ENCODE data around the gene SRSF4. TPM values are rescaled to one million over a fixed set of nuclear protein-coding genes. Genes with fewer than 3 reads are reported as not detected.

SRSF4 gene
- total and polyA plus RNA-seq, 7 experiments from 2014 or later = 76.1 to 123 (median 79.9) TPM

DNA sequence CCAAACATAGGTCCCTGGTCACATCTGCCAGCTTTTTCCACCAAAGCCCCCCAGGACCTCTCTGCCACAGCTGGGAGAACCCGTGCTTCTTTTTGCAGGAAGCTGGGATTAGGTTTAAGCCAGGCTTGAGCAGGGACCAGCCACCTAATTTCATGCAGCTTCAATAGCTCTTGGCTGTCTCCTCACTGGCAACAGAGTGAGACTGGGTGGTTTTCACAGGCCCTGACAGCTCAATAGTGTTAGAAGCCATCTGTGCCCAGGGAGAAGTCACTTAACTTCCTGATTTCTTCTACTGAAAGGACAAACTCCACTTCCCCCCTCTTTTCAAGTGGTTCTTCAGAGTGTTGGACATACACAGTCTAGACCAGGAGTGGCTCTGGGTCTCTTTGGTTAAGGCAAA, 20.4 kb upstream of the SRSF4 start:
- ChIA-PET CTCF (interaction anchor here (0.6 to 8.1 kb wide), 13 partner anchors 9 to 418 kb away, joined by 3 to 46 read pairs (median 3); partner anchors contain the start of gene SRSF4), POLR2A (interaction anchor here (1.2 kb wide), 1 partner anchor 20 kb away, joined by 7 read pairs; the partner anchor contains the start of gene SRSF4)
- no peaks in the 10 kb centered on the region for H3K4me1 ChIP-seq (ENCODE audit: control insufficient read depth in 2 of 2, insufficient read depth in 2 of 2, low read length in 2 of 2)
- DNase-seq (no peak), ATAC-seq (peak; percentile 31)
- H3K27ac ChIP-seq (ENCODE audit: low read depth, low read length) = no peak overlapping the region
- no peaks in the 10 kb centered on the region for H3K9me3 ChIP-seq (ENCODE audit: control insufficient read depth in 2 of 3, low read length in 3 of 3)
- Mint-ChIP-seq H3K27ac (no peak overlapping the region), H3K27me3 (no peaks in the 10 kb centered on the region), H3K36me3 (peaks cover 2 to 34% (median 7%) of the 10 kb centered on the region in 5 donors), H3K9me3 (no peaks in the 10 kb centered on the region), H3K4me3 (no peak overlapping the region), H3K4me1 (peaks cover 0 to 13% (median 3%) of the 10 kb centered on the region in 7 donors)
- intact Hi-C loops (cut with micrococcal nuclease) = loop anchor here in 1 of 2 donors (2.0 kb wide), 3 partner anchors 19 to 167 kb away; no protein-coding TSS in a partner anchor
- no peak overlapping the region for H3K4me3 ChIP-seq (ENCODE audit: low read length)
- H3K36me3 ChIP-seq (ENCODE audit: control insufficient read depth in 2 of 3, insufficient read depth in 3 of 3, low read length in 3 of 3) = peaks cover 0 to 56% (median 0%) of the 10 kb centered on the region in 3 experiments
- no peaks in the 10 kb centered on the region for H3K27me3 ChIP-seq (ENCODE audit: control insufficient read depth in 2 of 2, insufficient read depth in 2 of 2, low read length in 2 of 2)

DNA sequence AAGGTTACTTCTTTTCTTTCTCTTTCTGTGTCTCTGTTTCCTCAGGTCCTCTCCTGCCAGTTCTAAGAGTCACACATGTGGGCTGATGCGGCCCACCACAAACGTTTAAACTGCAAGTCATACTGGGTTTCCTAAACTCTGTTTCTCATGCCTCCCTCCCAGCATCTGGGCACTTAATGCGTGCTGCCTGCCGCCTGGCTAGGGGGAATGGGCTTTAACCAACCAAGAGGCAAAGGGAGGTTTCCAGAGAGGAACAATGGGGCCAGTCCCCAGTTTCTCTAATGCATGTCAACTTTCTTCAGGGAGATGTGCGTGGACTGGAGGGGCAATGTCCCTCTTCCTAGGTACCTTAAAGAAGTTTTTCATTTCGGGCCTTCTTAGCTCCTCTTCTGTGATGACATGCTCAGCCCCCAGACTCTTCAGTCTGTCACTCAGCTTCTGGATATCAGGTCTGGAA, 19.9 kb upstream of the SRSF4 start:
- intact Hi-C loops (cut with micrococcal nuclease) = loop anchor here in 1 of 2 donors (2.0 kb wide), 3 partner anchors 19 to 167 kb away; no protein-coding TSS in a partner anchor
- no peaks in the 10 kb centered on the region for H3K27me3 Mint-ChIP-seq
- H3K36me3 Mint-ChIP-seq = peaks cover 2 to 34% (median 7%) of the 10 kb centered on the region in 5 donors

DNA sequence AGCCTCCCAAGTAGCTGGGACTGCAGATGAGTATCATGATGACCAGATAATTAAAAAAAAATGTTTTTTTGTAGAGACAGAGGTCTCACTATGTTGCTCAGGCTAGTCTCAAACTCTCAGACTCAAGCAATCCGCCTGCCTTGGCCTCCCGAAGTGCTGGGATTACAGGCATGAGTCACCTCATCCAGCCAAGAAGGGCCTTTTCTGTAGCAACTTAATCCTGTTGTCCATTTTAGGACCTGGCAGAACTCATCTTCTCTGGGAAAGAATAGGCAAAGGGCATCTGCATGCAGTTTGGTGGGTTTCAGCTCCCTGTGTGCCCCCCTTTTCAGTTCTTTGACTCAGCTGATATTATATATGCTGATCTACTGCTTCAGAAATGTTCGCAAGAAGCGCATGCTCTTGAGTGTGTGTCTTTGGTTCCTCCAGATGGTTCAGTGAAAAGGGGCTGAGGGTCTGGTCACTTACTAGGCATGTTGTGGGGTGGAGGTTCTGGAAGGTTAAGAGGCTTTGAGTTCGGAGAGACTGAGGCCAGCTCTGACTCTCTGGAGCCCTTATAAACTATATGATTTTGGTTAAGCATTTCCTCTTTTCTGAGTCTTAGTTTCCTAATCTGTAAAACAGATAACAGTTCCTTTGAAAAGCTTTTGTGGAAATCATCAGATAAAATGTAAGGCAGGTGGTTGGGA, 19.4 kb upstream of the SRSF4 start:
- intact Hi-C loops (cut with micrococcal nuclease) = no loop called here
- POLR2A ChIA-PET = interaction anchor here (1.1 kb wide), 1 partner anchor 19 kb away, joined by 3 read pairs; the partner anchor contains the start of gene SRSF4
- Mint-ChIP-seq H3K4me3 (no peak overlapping the region), H3K27me3 (no peaks in the 10 kb centered on the region), H3K27ac (no peak overlapping the region), H3K36me3 (peaks cover 2 to 31% (median 7%) of the 10 kb centered on the region in 5 donors), H3K4me1 (peaks cover 0 to 13% (median 3%) of the 10 kb centered on the region in 7 donors), H3K9me3 (no peaks in the 10 kb centered on the region)
- H3K27ac ChIP-seq (ENCODE audit: low read depth, low read length) = no peak overlapping the region
- peaks cover 0 to 47% (median 0%) of the 10 kb centered on the region in 3 experiments for H3K36me3 ChIP-seq (ENCODE audit: control insufficient read depth in 2 of 3, insufficient read depth in 3 of 3, low read length in 3 of 3)
- CTCF ChIA-PET = interaction anchor here (1.1 to 8.1 kb wide), 5 partner anchors 20 to 324 kb away, joined by 3 to 46 read pairs (median 25); partner anchors contain the start of gene SRSF4
- H3K27me3 ChIP-seq (ENCODE audit: control insufficient read depth in 2 of 2, insufficient read depth in 2 of 2, low read length in 2 of 2) = no peaks in the 10 kb centered on the region
- no peak for DNase-seq
- ATAC-seq = no peak
- no peak overlapping the region for H3K4me3 ChIP-seq (ENCODE audit: low read length)
- no peaks in the 10 kb centered on the region for H3K4me1 ChIP-seq (ENCODE audit: control insufficient read depth in 2 of 2, insufficient read depth in 2 of 2, low read length in 2 of 2)
- no peaks in the 10 kb centered on the region for H3K9me3 ChIP-seq (ENCODE audit: control insufficient read depth in 2 of 3, low read length in 3 of 3)

More for the DNA sequence above, 19.9 kb upstream of the SRSF4 start:
- H3K4me3 Mint-ChIP-seq = no peak overlapping the region
- no peaks in the 10 kb centered on the region for H3K4me1 ChIP-seq (ENCODE audit: control insufficient read depth in 2 of 2, insufficient read depth in 2 of 2, low read length in 2 of 2)
- POLR2A ChIA-PET = no interaction called here
- peaks cover 0 to 51% (median 0%) of the 10 kb centered on the region in 3 experiments for H3K36me3 ChIP-seq (ENCODE audit: control insufficient read depth in 2 of 3, insufficient read depth in 3 of 3, low read length in 3 of 3)
- no peak overlapping the region for H3K4me3 ChIP-seq (ENCODE audit: low read length)
- no peak for ATAC-seq
- peaks cover 0 to 13% (median 3%) of the 10 kb centered on the region in 7 donors for H3K4me1 Mint-ChIP-seq
- H3K9me3 ChIP-seq (ENCODE audit: control insufficient read depth in 2 of 3, low read length in 3 of 3) = no peaks in the 10 kb centered on the region
- no peak overlapping the region for H3K27ac ChIP-seq (ENCODE audit: low read depth, low read length)
- H3K9me3 Mint-ChIP-seq = no peaks in the 10 kb centered on the region
- no peak overlapping the region for H3K27ac Mint-ChIP-seq
- no peak for DNase-seq
- no peaks in the 10 kb centered on the region for H3K27me3 ChIP-seq (ENCODE audit: control insufficient read depth in 2 of 2, insufficient read depth in 2 of 2, low read length in 2 of 2)
- CTCF ChIA-PET = interaction anchor here (0.9 to 8.1 kb wide), 8 partner anchors 16 to 418 kb away, joined by 3 to 46 read pairs (median 14); partner anchors contain the start of gene SRSF4

- no peaks in the 10 kb centered on the region for H3K27me3 Mint-ChIP-seq
- Histone ChIP-seq H3K36me3 (ENCODE audit: control insufficient read depth in 2 of 3, insufficient read depth in 3 of 3, low read length in 3 of 3) (peaks cover 0 to 54% (median 3%) of the 10 kb centered on the region in 3 experiments), H3K4me1 (ENCODE audit: control insufficient read depth in 2 of 2, insufficient read depth in 2 of 2, low read length in 2 of 2) (no peaks in the 10 kb centered on the region), H3K27ac (ENCODE audit: low read depth, low read length) (no peak overlapping the region), H3K27me3 (ENCODE audit: control insufficient read depth in 2 of 2, insufficient read depth in 2 of 2, low read length in 2 of 2) (no peaks in the 10 kb centered on the region), H3K4me3 (ENCODE audit: low read length) (no peak overlapping the region), H3K9me3 (ENCODE audit: control insufficient read depth in 2 of 3, low read length in 3 of 3) (no peaks in the 10 kb centered on the region)
- H3K36me3 Mint-ChIP-seq = peaks cover 2 to 33% (median 8%) of the 10 kb centered on the region in 5 donors
- intact Hi-C loops (cut with micrococcal nuclease) = loop anchor here (1.0 kb wide), 3 partner anchors 16 to 413 kb away; no protein-coding TSS in a partner anchor
- no peak overlapping the region for H3K4me3 Mint-ChIP-seq
- ChIA-PET CTCF (interaction anchor here (0.9 to 8.1 kb wide), 7 partner anchors 17 to 423 kb away, joined by 3 to 46 read pairs (median 5); partner anchors contain the start of gene SRSF4), POLR2A (interaction anchor here (2.2 kb wide), 1 partner anchor 16 kb away, joined by 15 read pairs; the partner anchor contains the start of gene SRSF4)
- H3K4me1 Mint-ChIP-seq = peaks cover 0 to 13% (median 1%) of the 10 kb centered on the region in 7 donors
- H3K27ac Mint-ChIP-seq = no peak overlapping the region
- no peak for ATAC-seq
- DNase-seq = no peak
- H3K9me3 Mint-ChIP-seq = no peaks in the 10 kb centered on the region
Observed at GRCh38 chr1:29197993-29198392, 16.3 kb upstream of the SRSF4 start.

DNA sequence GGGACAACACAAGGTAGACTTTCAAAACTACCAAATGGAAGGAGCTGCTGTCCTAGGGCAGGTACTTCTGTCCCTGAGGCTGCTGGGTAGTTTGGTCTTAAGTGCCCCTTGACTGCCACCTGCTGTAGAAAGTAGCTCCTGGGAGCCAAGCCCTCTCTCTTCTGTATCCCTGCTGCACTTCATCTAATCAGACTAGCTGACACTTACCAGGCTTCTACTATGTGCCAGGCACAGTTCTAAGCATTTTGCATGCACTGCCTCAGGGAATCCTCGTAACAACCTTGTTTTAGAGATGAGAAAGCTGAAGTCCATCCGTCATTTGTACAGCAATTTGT, 15.9 kb upstream of the SRSF4 start:
- Mint-ChIP-seq H3K9me3 (no peaks in the 10 kb centered on the region), H3K4me1 (peaks cover 0 to 11% (median 0%) of the 10 kb centered on the region in 7 donors), H3K36me3 (peaks cover 2 to 31% (median 8%) of the 10 kb centered on the region in 5 donors), H3K4me3 (no peak overlapping the region), H3K27ac (no peak overlapping the region), H3K27me3 (no peaks in the 10 kb centered on the region)
- Histone ChIP-seq H3K4me1 (ENCODE audit: control insufficient read depth in 2 of 2, insufficient read depth in 2 of 2, low read length in 2 of 2) (no peaks in the 10 kb centered on the region), H3K9me3 (ENCODE audit: control insufficient read depth in 2 of 3, low read length in 3 of 3) (no peaks in the 10 kb centered on the region), H3K27me3 (ENCODE audit: control insufficient read depth in 2 of 2, insufficient read depth in 2 of 2, low read length in 2 of 2) (no peaks in the 10 kb centered on the region), H3K27ac (ENCODE audit: low read depth, low read length) (no peak overlapping the region), H3K4me3 (ENCODE audit: low read length) (no peak overlapping the region), H3K36me3 (ENCODE audit: control insufficient read depth in 2 of 3, insufficient read depth in 3 of 3, low read length in 3 of 3) (peaks cover 0 to 56% (median 3%) of the 10 kb centered on the region in 3 experiments)
- intact Hi-C loops (cut with micrococcal nuclease) = loop anchor here (1.0 kb wide), 3 partner anchors 15 to 412 kb away; no protein-coding TSS in a partner anchor
- ATAC-seq (peak; percentile 80), DNase-seq (peak in 7 of 9 donors; percentile 11 to 53 (median 34))
- POLR2A ChIA-PET = interaction anchor here (2.2 kb wide), 1 partner anchor 16 kb away, joined by 15 read pairs; the partner anchor contains the start of gene SRSF4
- CTCF ChIA-PET = interaction anchor here (0.6 to 8.1 kb wide), 8 partner anchors 17 to 422 kb away, joined by 3 to 46 read pairs (median 4); partner anchors contain the start of gene SRSF4

DNA sequence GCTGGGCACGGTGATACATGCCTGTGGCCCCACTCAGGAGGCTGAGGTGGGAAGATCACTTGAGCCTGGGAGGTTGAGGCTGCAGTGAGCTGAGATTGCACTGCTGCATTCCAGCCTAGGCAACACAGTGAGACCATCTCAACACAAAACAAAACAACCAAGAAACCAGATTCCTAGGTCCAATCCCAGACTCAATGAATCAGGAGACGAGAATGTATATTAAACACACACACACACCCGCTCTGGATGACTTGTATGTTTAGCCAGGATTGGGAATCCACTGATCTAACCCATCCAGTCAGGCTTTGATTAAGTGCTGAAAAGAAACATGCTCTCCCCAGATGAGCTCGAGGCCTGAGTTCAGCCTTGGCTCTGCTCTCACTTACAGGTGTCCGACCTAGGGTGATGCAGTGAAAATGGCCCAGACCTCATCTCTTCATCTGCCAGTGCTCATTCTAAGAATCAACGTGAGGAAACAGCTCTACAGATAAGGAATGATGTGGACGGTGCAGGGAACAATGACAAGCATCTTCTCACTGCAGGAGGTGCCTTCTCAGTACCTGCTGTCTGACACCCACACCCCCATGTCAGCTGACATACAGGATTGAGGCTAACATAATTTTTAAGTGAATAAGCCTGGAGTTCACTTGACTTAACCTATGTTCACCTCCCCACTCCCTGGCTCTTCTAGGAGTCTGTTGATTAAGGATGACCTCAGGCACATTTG, 15.3 kb upstream of the SRSF4 start:
- H3K36me3 Mint-ChIP-seq = peaks cover 2 to 30% (median 8%) of the 10 kb centered on the region in 5 donors
- peaks cover 0 to 53% (median 3%) of the 10 kb centered on the region in 3 experiments for H3K36me3 ChIP-seq (ENCODE audit: control insufficient read depth in 2 of 3, insufficient read depth in 3 of 3, low read length in 3 of 3)
- no peak overlapping the region for H3K4me3 ChIP-seq (ENCODE audit: low read length)
- POLR2A ChIA-PET = interaction anchor here (2.2 kb wide), 1 partner anchor 15 kb away, joined by 15 read pairs; the partner anchor contains the start of gene SRSF4
- ATAC-seq (no peak), DNase-seq (no peak)
- CTCF ChIA-PET = interaction anchor here (0.6 to 8.1 kb wide), 7 partner anchors 16 to 422 kb away, joined by 3 to 46 read pairs (median 4); partner anchors contain the start of gene SRSF4
- H3K4me1 Mint-ChIP-seq = peaks cover 0 to 5% (median 0%) of the 10 kb centered on the region in 7 donors
- intact Hi-C loops (cut with micrococcal nuclease) = loop anchor here (1.0 kb wide), 3 partner anchors 15 to 412 kb away; no protein-coding TSS in a partner anchor
- no peak overlapping the region for H3K27ac Mint-ChIP-seq
- peaks cover 0 to 2% (median 0%) of the 10 kb centered on the region in 11 donors for H3K9me3 Mint-ChIP-seq
- H3K27me3 ChIP-seq (ENCODE audit: control insufficient read depth in 2 of 2, insufficient read depth in 2 of 2, low read length in 2 of 2) = no peaks in the 10 kb centered on the region
- no peaks in the 10 kb centered on the region for H3K9me3 ChIP-seq (ENCODE audit: control insufficient read depth in 2 of 3, low read length in 3 of 3)
- no peak overlapping the region for H3K27ac ChIP-seq (ENCODE audit: low read depth, low read length)
- no peaks in the 10 kb centered on the region for H3K4me1 ChIP-seq (ENCODE audit: control insufficient read depth in 2 of 2, insufficient read depth in 2 of 2, low read length in 2 of 2)
- no peak overlapping the region for H3K4me3 Mint-ChIP-seq
- H3K27me3 Mint-ChIP-seq = no peaks in the 10 kb centered on the region
